K562 (cell line): ENCODE measurements around the gene SLC25A29. TPM values are rescaled to one million over a fixed set of nuclear protein-coding genes. Genes with fewer than 3 reads are reported as not detected.
A peak's percentile ranks its signal among the peaks of the same experiment; 100 is the strongest.

ENCODE experiments used
- HMG20B ChIP-seq: fragments of 250-450 bp; sonication (Bioruptor Pico); IDR thresholded peaks from 2 replicates; pipeline ENCODE4 v1.5.0; 2021; ENCODE audit warnings: mild to moderate bottlenecking
- MYC ChIP-seq, 2 experiments: fragments of 250-450 bp in 1 of 2; sonication (Bioruptor Pico) in 1 of 2; IDR thresholded peaks; 2 replicates each; pipeline versions ENCODE4 v1.5.1 to v1.6.1; 2012 to 2021; ENCODE audit warnings: low read depth in 2 of 2, borderline replicate concordance in 1 of 2, improper control_type of control experiment in 1 of 2, low read length in 1 of 2, mild to moderate bottlenecking in 1 of 2, moderate library complexity in 1 of 2
- NFE2L1 ChIP-seq: fragments of 450-650 bp; IDR thresholded peaks from 2 replicates; pipeline ENCODE4 v1.6.1; 2016; ENCODE audit warnings: missing genetic modification characterization, low read depth, mild to moderate bottlenecking, missing compliant biosample characterization, moderate library complexity, borderline replicate concordance
- RBFOX2 ChIP-seq: fragments of 200-400 bp; formaldehyde crosslinking; IDR thresholded peaks from 2 replicates; pipeline ENCODE4 v1.6.1; 2017; ENCODE audit warnings: low read depth, mild to moderate bottlenecking, low read length, moderate library complexity
- SMAD3 ChIP-seq: fragments of 450-650 bp; formaldehyde crosslinking; conservative IDR thresholded peaks from 2 replicates; pipeline ENCODE4 v1.4.0; 2020; ENCODE audit warnings: mild to moderate bottlenecking
- SUPT5H ChIP-seq: fragments of 450-650 bp; IDR thresholded peaks from 2 replicates; pipeline ENCODE4 v1.6.1; 2016
- TCF3 ChIP-seq: sonication (generic); formaldehyde crosslinking; IDR thresholded peaks from 2 replicates; pipeline ENCODE4 v1.4.0; 2020; ENCODE audit warnings: mild to moderate bottlenecking, missing genetic modification reagents
- TEAD2 ChIP-seq: fragments of 450-650 bp; IDR thresholded peaks from 2 replicates; pipeline ENCODE4 v1.6.1; 2016; ENCODE audit warnings: missing genetic modification characterization, control low read depth, missing compliant biosample characterization
- ZKSCAN1 ChIP-seq: fragments of 150-350 bp; IDR thresholded peaks from 2 replicates; pipeline ENCODE4 v1.6.1; 2016; ENCODE audit warnings: low read depth, low read length
- ZNF586 ChIP-seq: fragments of 450-650 bp; formaldehyde crosslinking; conservative IDR thresholded peaks from 2 replicates; pipeline ENCODE4 v1.4.0; 2020; ENCODE audit warnings: mild to moderate bottlenecking, moderate library complexity
- polyA plus RNA-seq, 8 experiments: library from polyadenylated mRNA; depleted of rRNA in 4 of 8; stranded (reverse) in 5 of 8; unstranded in 3 of 8; fragments of >200 nt; fragmentation: Nextera tagmentation in 2 of 8; fragmentation: Illumina TruSeq in 1 of 8; extraction: Ambion mirVana in 2 of 8; extraction: Trizol in 1 of 8; gene quantifications; 2 replicates each; pipeline versions ENCODE4 v1.2.1 to v1.2.3, GENCODE V29; 2011 to 2014; ENCODE audit warnings: inconsistent platforms in 1 of 8, missing spikeins in 1 of 8
- total RNA-seq, 7 experiments: library from RNA; depleted of rRNA in 6 of 7; stranded (reverse); fragments of >200 nt in 6 of 7; fragmentation: Illumina TruSeq in 2 of 7; extraction: Trizol in 2 of 7; gene quantifications; 2 replicates each; pipeline versions ENCODE4 v1.2.1 to v1.2.3, GENCODE V29; 2011 to 2021; ENCODE audit warnings: low replicate concordance in 1 of 7
- TF ChIP-seq, protein P1 (sequence below): fragments of 250-450 bp; sonication (Bioruptor Pico); IDR thresholded peaks from 2 replicates; pipeline ENCODE4 v1.5.0; 2021; ENCODE audit warnings: mild to moderate bottlenecking, borderline replicate concordance
- TF ChIP-seq, protein P2 (sequence below): sonication (generic); formaldehyde crosslinking; IDR thresholded peaks from 2 replicates; pipeline ENCODE4 v1.8.0; 2023; ENCODE audit warnings: missing genetic modification reagents, mild to moderate bottlenecking, borderline replicate concordance
- TF ChIP-seq, protein P3 (sequence below): sonication (generic); formaldehyde crosslinking; IDR thresholded peaks from 2 replicates; pipeline ENCODE4 v1.8.1; 2023; ENCODE audit warnings: missing genetic modification reagents, mild to moderate bottlenecking, borderline replicate concordance

Gene SLC25A29
- total and polyA plus RNA-seq, 9 of the 15 experiments (the other 6 are each of a cell fraction or from before 2014, with no cell fraction given): 0.07 to 17.5 (median 4.8) TPM

GRCh38 chr14:100285021-100285912, 21.0 kb downstream of the SLC25A29 start (continued):
- TF ChIP-seq, protein P1, sequence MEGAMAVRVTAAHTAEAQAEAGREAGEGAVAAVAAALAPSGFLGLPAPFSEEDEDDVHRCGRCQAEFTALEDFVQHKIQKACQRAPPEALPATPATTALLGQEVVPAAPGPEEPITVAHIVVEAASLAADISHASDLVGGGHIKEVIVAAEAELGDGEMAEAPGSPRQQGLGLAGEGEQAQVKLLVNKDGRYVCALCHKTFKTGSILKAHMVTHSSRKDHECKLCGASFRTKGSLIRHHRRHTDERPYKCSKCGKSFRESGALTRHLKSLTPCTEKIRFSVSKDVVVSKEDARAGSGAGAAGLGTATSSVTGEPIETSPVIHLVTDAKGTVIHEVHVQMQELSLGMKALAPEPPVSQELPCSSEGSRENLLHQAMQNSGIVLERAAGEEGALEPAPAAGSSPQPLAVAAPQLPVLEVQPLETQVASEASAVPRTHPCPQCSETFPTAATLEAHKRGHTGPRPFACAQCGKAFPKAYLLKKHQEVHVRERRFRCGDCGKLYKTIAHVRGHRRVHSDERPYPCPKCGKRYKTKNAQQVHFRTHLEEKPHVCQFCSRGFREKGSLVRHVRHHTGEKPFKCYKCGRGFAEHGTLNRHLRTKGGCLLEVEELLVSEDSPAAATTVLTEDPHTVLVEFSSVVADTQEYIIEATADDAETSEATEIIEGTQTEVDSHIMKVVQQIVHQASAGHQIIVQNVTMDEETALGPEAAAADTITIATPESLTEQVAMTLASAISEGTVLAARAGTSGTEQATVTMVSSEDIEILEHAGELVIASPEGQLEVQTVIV (CRISPR knock-in tag): no peak
- TF ChIP-seq TEAD2 (no peak), ZKSCAN1 (no peak), RBFOX2 (peak; percentile 80), ZNF586 (no peak), SUPT5H (peak; percentile 70), TCF3 (CRISPR knock-in tag) (0 out of 2 replicates have a peak, but pooled peaks have one; percentile 18), NFE2L1 (no peak), MYC (IDR thresholded peaks at IDR 0.05; ENCODE audit: low read depth, low read length) (peak; percentile 32; the same call in 1 of the 2 replicates), MYC (CRISPR knock-in tag; IDR thresholded peaks at IDR 0.05; ENCODE audit: borderline replicate concordance, low read depth) (no peak), HMG20B (CRISPR knock-in tag) (no peak), SMAD3 (no peak)
- TF ChIP-seq, protein P2, sequence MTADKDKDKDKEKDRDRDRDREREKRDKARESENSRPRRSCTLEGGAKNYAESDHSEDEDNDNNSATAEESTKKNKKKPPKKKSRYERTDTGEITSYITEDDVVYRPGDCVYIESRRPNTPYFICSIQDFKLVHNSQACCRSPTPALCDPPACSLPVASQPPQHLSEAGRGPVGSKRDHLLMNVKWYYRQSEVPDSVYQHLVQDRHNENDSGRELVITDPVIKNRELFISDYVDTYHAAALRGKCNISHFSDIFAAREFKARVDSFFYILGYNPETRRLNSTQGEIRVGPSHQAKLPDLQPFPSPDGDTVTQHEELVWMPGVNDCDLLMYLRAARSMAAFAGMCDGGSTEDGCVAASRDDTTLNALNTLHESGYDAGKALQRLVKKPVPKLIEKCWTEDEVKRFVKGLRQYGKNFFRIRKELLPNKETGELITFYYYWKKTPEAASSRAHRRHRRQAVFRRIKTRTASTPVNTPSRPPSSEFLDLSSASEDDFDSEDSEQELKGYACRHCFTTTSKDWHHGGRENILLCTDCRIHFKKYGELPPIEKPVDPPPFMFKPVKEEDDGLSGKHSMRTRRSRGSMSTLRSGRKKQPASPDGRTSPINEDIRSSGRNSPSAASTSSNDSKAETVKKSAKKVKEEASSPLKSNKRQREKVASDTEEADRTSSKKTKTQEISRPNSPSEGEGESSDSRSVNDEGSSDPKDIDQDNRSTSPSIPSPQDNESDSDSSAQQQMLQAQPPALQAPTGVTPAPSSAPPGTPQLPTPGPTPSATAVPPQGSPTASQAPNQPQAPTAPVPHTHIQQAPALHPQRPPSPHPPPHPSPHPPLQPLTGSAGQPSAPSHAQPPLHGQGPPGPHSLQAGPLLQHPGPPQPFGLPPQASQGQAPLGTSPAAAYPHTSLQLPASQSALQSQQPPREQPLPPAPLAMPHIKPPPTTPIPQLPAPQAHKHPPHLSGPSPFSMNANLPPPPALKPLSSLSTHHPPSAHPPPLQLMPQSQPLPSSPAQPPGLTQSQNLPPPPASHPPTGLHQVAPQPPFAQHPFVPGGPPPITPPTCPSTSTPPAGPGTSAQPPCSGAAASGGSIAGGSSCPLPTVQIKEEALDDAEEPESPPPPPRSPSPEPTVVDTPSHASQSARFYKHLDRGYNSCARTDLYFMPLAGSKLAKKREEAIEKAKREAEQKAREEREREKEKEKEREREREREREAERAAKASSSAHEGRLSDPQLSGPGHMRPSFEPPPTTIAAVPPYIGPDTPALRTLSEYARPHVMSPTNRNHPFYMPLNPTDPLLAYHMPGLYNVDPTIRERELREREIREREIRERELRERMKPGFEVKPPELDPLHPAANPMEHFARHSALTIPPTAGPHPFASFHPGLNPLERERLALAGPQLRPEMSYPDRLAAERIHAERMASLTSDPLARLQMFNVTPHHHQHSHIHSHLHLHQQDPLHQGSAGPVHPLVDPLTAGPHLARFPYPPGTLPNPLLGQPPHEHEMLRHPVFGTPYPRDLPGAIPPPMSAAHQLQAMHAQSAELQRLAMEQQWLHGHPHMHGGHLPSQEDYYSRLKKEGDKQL (CRISPR knock-in tag): no peak
- TF ChIP-seq, protein P3, sequence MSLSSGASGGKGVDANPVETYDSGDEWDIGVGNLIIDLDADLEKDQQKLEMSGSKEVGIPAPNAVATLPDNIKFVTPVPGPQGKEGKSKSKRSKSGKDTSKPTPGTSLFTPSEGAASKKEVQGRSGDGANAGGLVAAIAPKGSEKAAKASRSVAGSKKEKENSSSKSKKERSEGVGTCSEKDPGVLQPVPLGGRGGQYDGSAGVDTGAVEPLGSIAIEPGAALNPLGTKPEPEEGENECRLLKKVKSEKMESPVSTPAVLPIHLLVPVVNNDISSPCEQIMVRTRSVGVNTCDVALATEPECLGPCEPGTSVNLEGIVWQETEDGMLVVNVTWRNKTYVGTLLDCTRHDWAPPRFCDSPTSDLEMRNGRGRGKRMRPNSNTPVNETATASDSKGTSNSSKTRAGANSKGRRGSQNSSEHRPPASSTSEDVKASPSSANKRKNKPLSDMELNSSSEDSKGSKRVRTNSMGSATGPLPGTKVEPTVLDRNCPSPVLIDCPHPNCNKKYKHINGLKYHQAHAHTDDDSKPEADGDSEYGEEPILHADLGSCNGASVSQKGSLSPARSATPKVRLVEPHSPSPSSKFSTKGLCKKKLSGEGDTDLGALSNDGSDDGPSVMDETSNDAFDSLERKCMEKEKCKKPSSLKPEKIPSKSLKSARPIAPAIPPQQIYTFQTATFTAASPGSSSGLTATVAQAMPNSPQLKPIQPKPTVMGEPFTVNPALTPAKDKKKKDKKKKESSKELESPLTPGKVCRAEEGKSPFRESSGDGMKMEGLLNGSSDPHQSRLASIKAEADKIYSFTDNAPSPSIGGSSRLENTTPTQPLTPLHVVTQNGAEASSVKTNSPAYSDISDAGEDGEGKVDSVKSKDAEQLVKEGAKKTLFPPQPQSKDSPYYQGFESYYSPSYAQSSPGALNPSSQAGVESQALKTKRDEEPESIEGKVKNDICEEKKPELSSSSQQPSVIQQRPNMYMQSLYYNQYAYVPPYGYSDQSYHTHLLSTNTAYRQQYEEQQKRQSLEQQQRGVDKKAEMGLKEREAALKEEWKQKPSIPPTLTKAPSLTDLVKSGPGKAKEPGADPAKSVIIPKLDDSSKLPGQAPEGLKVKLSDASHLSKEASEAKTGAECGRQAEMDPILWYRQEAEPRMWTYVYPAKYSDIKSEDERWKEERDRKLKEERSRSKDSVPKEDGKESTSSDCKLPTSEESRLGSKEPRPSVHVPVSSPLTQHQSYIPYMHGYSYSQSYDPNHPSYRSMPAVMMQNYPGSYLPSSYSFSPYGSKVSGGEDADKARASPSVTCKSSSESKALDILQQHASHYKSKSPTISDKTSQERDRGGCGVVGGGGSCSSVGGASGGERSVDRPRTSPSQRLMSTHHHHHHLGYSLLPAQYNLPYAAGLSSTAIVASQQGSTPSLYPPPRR (CRISPR knock-in tag): no peak
